Fibroblast of peridontal ligament (primary cell): ENCODE data around the gene POLL.
A peak's percentile ranks its signal among the peaks of the same experiment; 100 is the strongest.

ENCODE experiments used
- DNase-seq: peaks from one replicate; pipeline ENCODE4 v3.0.0-alpha.2; 2010; ENCODE audit errors: extremely low read depth

POLL gene

GRCh38 chr10:101560298-101561067 lies 27.6 kb downstream of the POLL start:
- no peak for DNase-seq

GRCh38 chr10:101559596-101560297 lies 28.3 kb downstream of the POLL start:
- DNase-seq = no peak

- DNase-seq = no peak
These were observed 29.1 kb downstream of the POLL start for GRCh38 chr10:101558671-101559595.

GRCh38 chr10:101558204-101558603 lies 29.9 kb downstream of the POLL start:
- DNase-seq = no peak

- no peak for DNase-seq
These were observed 30.5 kb downstream of the POLL start for GRCh38 chr10:101557541-101557940.

- no peak for DNase-seq
These were observed 35.6 kb downstream of the POLL start for GRCh38 chr10:101552442-101552841.

- no peak for DNase-seq
These were observed 37.1 kb downstream of the POLL start for GRCh38 chr10:101550965-101551364.

GRCh38 chr10:101545898-101546297 lies 42.2 kb downstream of the POLL start:
- DNase-seq = no peak

GRCh38 chr10:101538446-101538845 lies 49.6 kb downstream of the POLL start:
- no peak for DNase-seq

GRCh38 chr10:101536800-101537199 lies 51.3 kb downstream of the POLL start:
- peak; percentile 53 for DNase-seq

GRCh38 chr10:101535949-101536348 lies 52.1 kb downstream of the POLL start:
- DNase-seq = no peak

- DNase-seq = no peak
These were observed 58.1 kb downstream of the POLL start for GRCh38 chr10:101529725-101530553.

GRCh38 chr10:101529207-101529606 lies 58.9 kb downstream of the POLL start:
- no peak for DNase-seq
